Tibial nerve (tissue), 4 donors: ENCODE results near the gene PRPF6.

Experiments used
- CTCF ChIP-seq, 5 experiments: fragments of 200-600 bp in 3 of 5; fragments of 450-650 bp in 2 of 5; sonication (generic) in 3 of 5; IDR thresholded peaks; one replicate each; pipeline ENCODE4 v1.5.1; 2016 to 2019; ENCODE audit warnings: antibody characterized with exemption in 5 of 5, mild to moderate bottlenecking in 3 of 5, moderate library complexity in 2 of 5
- EP300 ChIP-seq, 2 donors: sonication (generic); formaldehyde crosslinking; IDR thresholded peaks; one replicate each; pipeline ENCODE4 v1.6.1; 2017; ENCODE audit warnings: antibody characterized with exemption in 2 of 2, mild to moderate bottlenecking in 1 of 2
- POLR2A ChIP-seq, 2 donors: fragments of 450-650 bp; IDR thresholded peaks; one replicate each; pipeline ENCODE4 v1.6.1; 2017; ENCODE audit warnings: antibody characterized with exemption in 2 of 2, mild to moderate bottlenecking in 2 of 2, moderate library complexity in 2 of 2

GRCh38 chr20:64029293-64030117, 48.6 kb downstream of the PRPF6 start:
- no peak for TF ChIP-seq CTCF (IDR thresholded peaks at IDR 0.05)
- no peak for TF ChIP-seq POLR2A (IDR thresholded peaks at IDR 0.05)
- no peak for TF ChIP-seq EP300 (IDR thresholded peaks at IDR 0.05)
